ENCODE results near the gene SHKBP1. TPM values are rescaled to one million over a fixed set of nuclear protein-coding genes. Genes with fewer than 3 reads are reported as not detected.

Gene SHKBP1
- total RNA-seq, 1 experiment from 2014 or later, result 66.3 TPM

GRCh38 chr19:40638327-40638726, 61.7 kb downstream of the SHKBP1 start:
- no peak for DNase-seq (ENCODE audit: low read depth)

GRCh38 chr19:40639638-40639982, 62.9 kb downstream of the SHKBP1 start:
- no peak for DNase-seq (ENCODE audit: low read depth)

GRCh38 chr19:40640744-40641143, 64.1 kb downstream of the SHKBP1 start:
- DNase-seq (ENCODE audit: low read depth), result no peak

Other genes starting within 250 kb of the SHKBP1 start
- gene C19orf47, start 228.5 kb upstream of the SHKBP1 start, total RNA-seq (2014; rRNA removed; shearing (Covaris generic)), result 7.2 and 14.6 TPM in 2 replicates
- gene PLD3, start 228.2 kb upstream of the SHKBP1 start, total RNA-seq (2014; rRNA removed; shearing (Covaris generic)), result 211 and 244 TPM in 2 replicates
- gene HIPK4, start 186.7 kb upstream of the SHKBP1 start, total RNA-seq (2014; rRNA removed; shearing (Covaris generic)), result 0.02 TPM in 1 of 2 replicates, not detected in the other
- gene PRX, start 163.5 kb upstream of the SHKBP1 start, total RNA-seq (2014; rRNA removed; shearing (Covaris generic)), result 2.3 and 2.6 TPM in 2 replicates
- 20.0 and 22.0 TPM in 2 replicates for gene SERTAD1, start 150.9 kb upstream of the SHKBP1 start, total RNA-seq (2014; rRNA removed; shearing (Covaris generic))
- gene SERTAD3, start 132.5 kb upstream of the SHKBP1 start, total RNA-seq (2014; rRNA removed; shearing (Covaris generic)), result 15.9 and 19.8 TPM in 2 replicates
- 109 and 135 TPM in 2 replicates for gene BLVRB, start 111.1 kb upstream of the SHKBP1 start, total RNA-seq (2014; rRNA removed; shearing (Covaris generic))
- gene SPTBN4, start 109.9 kb upstream of the SHKBP1 start, total RNA-seq (2014; rRNA removed; shearing (Covaris generic)), result 0.10 and 0.67 TPM in 2 replicates
- 7.1 and 7.3 TPM in 2 replicates for gene LTBP4, start 24.5 kb downstream of the SHKBP1 start, total RNA-seq (2014; rRNA removed; shearing (Covaris generic))
- gene NUMBL, start 113.8 kb downstream of the SHKBP1 start, total RNA-seq (2014; rRNA removed; shearing (Covaris generic)), result 10.2 and 18.1 TPM in 2 replicates
- 9.5 and 30.8 TPM in 2 replicates for gene COQ8B, start 140.0 kb downstream of the SHKBP1 start, total RNA-seq (2014; rRNA removed; shearing (Covaris generic))
- 6.3 and 7.2 TPM in 2 replicates for gene ITPKC, start 140.2 kb downstream of the SHKBP1 start, total RNA-seq (2014; rRNA removed; shearing (Covaris generic))
- 0.76 and 1.3 TPM in 2 replicates for gene ACTMAP, start 173.6 kb downstream of the SHKBP1 start, total RNA-seq (2014; rRNA removed; shearing (Covaris generic))
- gene SNRPA, start 174.3 kb downstream of the SHKBP1 start, total RNA-seq (2014; rRNA removed; shearing (Covaris generic)), result 76.3 and 93.3 TPM in 2 replicates
- not detected in 2 replicates for gene MIA, start 198.6 kb downstream of the SHKBP1 start, total RNA-seq (2014; rRNA removed; shearing (Covaris generic))
- gene RAB4B, start 201.4 kb downstream of the SHKBP1 start, total RNA-seq (2014; rRNA removed; shearing (Covaris generic)), result 13.2 and 34.2 TPM in 2 replicates
- gene EGLN2, start 222.3 kb downstream of the SHKBP1 start, total RNA-seq (2014; rRNA removed; shearing (Covaris generic)), result 24.1 and 39.7 TPM in 2 replicates

All from M059J (cell line).